ENCODE data around the gene SCAMP2.

DNA sequence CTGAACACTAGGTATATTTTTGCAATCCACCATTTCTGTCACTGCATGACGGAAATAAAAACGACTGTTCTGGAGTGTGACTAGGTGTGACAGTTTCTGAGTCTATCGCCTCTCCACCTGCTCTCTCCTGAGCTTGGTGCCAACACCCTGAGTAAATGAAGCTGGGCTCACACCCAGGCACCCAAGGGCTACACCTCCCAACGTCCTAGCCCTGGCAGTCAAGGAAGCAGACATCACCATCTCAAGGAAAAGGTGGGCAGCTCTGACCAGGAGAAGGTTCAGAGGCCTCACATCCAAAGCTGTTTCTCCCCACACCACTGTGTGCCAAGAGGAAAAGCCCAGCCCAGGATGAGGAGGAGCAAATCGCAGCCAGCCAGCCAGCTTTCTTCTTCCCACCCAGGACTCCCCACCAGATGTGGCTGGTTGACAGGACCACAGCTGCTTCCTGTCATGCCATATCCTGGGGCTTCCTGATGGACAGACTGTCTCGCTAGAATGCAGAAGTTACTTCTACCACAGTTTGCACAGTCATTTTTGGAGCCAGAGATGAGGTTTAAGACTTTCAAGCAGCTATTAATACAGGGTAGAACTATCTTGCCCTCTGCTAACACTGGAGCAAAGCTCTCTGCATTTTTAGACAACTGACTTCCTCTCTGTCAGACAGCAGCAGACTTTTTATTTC lies 3.3 kb downstream of the SCAMP2 start:
- TF ChIP-seq MAX (IDR thresholded peaks at IDR 0.05) (no peak), JUND (IDR thresholded peaks at IDR 0.05) (no peak), YY1 (IDR thresholded peaks at IDR 0.05) (no peak), CTCF (IDR thresholded peaks at IDR 0.05; ENCODE audit: low read depth, low read length, missing input control) (no peak), SP1 (IDR thresholded peaks at IDR 0.05) (no peak), TAF1 (conservative IDR thresholded peaks at IDR 0.05) (no peak), ZBTB33 (IDR thresholded peaks at IDR 0.05) (no peak)
- TF ChIP-seq, protein P1, sequence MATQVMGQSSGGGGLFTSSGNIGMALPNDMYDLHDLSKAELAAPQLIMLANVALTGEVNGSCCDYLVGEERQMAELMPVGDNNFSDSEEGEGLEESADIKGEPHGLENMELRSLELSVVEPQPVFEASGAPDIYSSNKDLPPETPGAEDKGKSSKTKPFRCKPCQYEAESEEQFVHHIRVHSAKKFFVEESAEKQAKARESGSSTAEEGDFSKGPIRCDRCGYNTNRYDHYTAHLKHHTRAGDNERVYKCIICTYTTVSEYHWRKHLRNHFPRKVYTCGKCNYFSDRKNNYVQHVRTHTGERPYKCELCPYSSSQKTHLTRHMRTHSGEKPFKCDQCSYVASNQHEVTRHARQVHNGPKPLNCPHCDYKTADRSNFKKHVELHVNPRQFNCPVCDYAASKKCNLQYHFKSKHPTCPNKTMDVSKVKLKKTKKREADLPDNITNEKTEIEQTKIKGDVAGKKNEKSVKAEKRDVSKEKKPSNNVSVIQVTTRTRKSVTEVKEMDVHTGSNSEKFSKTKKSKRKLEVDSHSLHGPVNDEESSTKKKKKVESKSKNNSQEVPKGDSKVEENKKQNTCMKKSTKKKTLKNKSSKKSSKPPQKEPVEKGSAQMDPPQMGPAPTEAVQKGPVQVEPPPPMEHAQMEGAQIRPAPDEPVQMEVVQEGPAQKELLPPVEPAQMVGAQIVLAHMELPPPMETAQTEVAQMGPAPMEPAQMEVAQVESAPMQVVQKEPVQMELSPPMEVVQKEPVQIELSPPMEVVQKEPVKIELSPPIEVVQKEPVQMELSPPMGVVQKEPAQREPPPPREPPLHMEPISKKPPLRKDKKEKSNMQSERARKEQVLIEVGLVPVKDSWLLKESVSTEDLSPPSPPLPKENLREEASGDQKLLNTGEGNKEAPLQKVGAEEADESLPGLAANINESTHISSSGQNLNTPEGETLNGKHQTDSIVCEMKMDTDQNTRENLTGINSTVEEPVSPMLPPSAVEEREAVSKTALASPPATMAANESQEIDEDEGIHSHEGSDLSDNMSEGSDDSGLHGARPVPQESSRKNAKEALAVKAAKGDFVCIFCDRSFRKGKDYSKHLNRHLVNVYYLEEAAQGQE (IDR thresholded peaks at IDR 0.05): no peak

All from liver (tissue), 3 donors.